ENCODE data around the gene DUS2. TPM values are rescaled to one million over a fixed set of nuclear protein-coding genes. Genes with fewer than 3 reads are reported as not detected.

The DUS2 gene
- total RNA-seq, 1 donor from 2014 or later: 16.4 TPM

DNA sequence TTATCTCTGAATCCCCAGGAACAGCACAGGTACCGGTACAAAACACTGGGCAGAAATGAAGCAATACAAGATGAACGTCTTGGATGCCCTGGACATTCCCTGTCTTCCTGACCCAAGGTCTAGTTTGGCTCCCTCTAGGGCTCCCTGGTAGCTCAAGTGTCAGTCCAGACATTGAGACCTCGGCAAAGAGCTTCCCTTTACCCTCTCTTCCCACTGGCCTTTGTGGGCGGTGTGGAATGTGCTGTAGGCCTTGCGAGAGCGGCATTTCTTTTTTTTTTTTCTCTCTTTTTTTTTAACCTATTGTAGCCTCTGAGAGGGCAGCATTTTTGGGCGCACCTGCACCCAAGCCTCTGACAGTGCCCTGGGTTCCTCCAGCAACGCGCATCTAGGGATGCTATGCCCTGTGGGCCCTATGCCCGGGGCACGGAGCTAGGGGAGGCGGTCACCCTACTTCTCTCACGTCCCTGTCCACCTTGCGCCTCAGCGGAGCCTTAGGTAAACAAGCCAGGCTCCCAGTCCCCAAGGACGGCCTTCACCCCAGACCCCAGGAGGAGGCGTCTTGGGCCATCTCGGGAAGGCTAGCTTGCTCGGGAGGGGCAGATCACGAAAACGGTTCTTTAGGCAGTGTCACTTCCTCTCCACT is 60.9 kb downstream of the DUS2 start:
- Mint-ChIP-seq H3K27me3 (ENCODE audit: unreplicated experiment) (peaks cover 7% of the 10 kb centered on the region), H3K27ac (ENCODE audit: unreplicated experiment) (peak overlapping the region; percentile 53), H3K9me3 (ENCODE audit: unreplicated experiment) (no peaks in the 10 kb centered on the region), H3K4me3 (ENCODE audit: unreplicated experiment) (peak overlapping the region; percentile 80), H3K4me1 (ENCODE audit: unreplicated experiment) (peaks cover 32% of the 10 kb centered on the region), H3K36me3 (ENCODE audit: low read depth, unreplicated experiment) (peaks cover 11% of the 10 kb centered on the region)
- TF ChIP-seq, protein P1, sequence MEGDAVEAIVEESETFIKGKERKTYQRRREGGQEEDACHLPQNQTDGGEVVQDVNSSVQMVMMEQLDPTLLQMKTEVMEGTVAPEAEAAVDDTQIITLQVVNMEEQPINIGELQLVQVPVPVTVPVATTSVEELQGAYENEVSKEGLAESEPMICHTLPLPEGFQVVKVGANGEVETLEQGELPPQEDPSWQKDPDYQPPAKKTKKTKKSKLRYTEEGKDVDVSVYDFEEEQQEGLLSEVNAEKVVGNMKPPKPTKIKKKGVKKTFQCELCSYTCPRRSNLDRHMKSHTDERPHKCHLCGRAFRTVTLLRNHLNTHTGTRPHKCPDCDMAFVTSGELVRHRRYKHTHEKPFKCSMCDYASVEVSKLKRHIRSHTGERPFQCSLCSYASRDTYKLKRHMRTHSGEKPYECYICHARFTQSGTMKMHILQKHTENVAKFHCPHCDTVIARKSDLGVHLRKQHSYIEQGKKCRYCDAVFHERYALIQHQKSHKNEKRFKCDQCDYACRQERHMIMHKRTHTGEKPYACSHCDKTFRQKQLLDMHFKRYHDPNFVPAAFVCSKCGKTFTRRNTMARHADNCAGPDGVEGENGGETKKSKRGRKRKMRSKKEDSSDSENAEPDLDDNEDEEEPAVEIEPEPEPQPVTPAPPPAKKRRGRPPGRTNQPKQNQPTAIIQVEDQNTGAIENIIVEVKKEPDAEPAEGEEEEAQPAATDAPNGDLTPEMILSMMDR (IDR thresholded peaks at IDR 0.05; ENCODE audit: unreplicated experiment): no peak
- DNase-seq (ENCODE audit: low spot score): peak; percentile 25

DNA sequence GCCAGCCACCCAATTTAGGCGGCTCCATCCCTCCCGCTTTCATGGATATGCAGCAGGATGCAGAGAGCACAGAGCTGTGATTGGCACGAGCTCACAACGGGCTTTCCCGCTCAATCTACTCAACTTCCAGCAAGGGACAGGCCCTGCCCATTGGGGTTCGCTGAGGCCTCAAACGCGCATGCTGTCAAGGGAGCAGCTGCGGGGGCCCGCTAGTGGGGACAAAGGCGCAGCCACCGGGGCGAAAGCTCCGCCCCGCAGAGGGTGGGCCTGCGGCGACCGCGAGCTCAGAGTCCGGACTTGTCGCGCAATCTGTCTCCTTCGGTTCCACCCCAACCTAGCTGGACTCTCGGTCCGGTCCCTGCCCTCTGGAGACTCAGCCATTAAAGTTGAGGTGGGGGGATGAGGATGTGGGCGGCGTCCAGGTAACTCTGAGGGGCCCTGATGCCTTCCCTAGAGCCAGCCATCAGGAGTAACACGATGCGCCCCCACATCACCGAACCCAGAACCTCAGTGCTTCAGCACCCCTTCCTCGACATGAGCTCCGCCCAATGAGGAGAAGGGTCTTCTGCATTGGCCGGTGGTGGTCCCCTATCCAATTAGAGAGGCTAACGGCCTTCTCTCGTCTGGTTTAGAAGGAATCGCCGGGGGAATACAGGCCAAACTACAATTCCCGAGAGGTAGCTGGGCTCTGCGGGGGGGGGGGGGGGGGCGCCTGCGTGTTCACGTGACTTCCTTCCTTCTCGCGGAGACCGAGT is 61.6 kb downstream of the DUS2 start:
- H3K9me3 Mint-ChIP-seq (ENCODE audit: unreplicated experiment): no peaks in the 10 kb centered on the region
- TF ChIP-seq, protein P1 (IDR thresholded peaks at IDR 0.05; ENCODE audit: unreplicated experiment): no peak

GRCh38 chr16:68085259-68086071 is 62.4 kb downstream of the DUS2 start, which contains the start of gene NFATC3:
TSS of gene NFATC3 (plus strand) at chr16:68085370. CDS start at chr16:68085682, 312 bp downstream.
- TF ChIP-seq, protein P1 (IDR thresholded peaks at IDR 0.05; ENCODE audit: unreplicated experiment): no peak
- Mint-ChIP-seq H3K27ac (ENCODE audit: unreplicated experiment) (peak within 1 kb of the TSS; percentile 90), H3K27me3 (ENCODE audit: unreplicated experiment) (peaks cover 7% of the 10 kb centered on the region), H3K36me3 (ENCODE audit: low read depth, unreplicated experiment) (peaks cover 11% of the 10 kb centered on the region), H3K4me3 (ENCODE audit: unreplicated experiment) (peak within 1 kb of the TSS; percentile 100), H3K9me3 (ENCODE audit: unreplicated experiment) (no peaks in the 10 kb centered on the region), H3K4me1 (ENCODE audit: unreplicated experiment) (peaks cover 24% of the 10 kb centered on the region)
- peak; percentile 98 for DNase-seq (ENCODE audit: low spot score)

More for the DNA sequence above, 61.6 kb downstream of the DUS2 start:
- Mint-ChIP-seq H3K27ac (ENCODE audit: unreplicated experiment) (peak overlapping the region; percentile 72), H3K36me3 (ENCODE audit: low read depth, unreplicated experiment) (peaks cover 11% of the 10 kb centered on the region), H3K27me3 (ENCODE audit: unreplicated experiment) (peaks cover 7% of the 10 kb centered on the region), H3K4me1 (ENCODE audit: unreplicated experiment) (peaks cover 27% of the 10 kb centered on the region), H3K4me3 (ENCODE audit: unreplicated experiment) (peak overlapping the region; percentile 83)
- peak; percentile 77 for DNase-seq (ENCODE audit: low spot score)

DNA sequence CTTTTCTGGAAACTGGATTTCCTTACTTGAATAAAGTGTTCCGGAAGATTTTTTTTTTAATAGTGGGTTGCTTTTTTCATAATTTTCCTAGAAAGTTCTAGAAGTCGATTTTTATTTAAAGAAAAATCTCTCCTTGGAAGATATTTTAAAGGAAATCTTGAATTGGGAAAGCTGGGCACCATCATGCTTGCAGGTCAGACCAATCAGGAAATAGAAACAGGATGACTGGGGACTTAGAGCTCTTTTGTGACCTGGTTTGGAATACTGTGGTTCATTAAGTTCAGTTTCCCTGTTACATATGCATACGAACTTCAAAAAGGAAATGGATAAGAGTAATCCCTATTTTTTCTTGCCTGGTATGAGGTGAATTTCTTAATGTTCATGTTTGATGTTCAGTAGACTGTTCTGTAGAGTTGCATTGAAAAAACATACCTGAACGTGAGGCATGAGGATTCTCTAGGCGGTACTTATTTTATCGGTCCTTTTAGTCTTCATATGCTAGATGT is 63.3 kb downstream of the DUS2 start:
- peaks cover 11% of the 10 kb centered on the region for H3K36me3 Mint-ChIP-seq (ENCODE audit: low read depth, unreplicated experiment)
- peaks cover 21% of the 10 kb centered on the region for H3K4me1 Mint-ChIP-seq (ENCODE audit: unreplicated experiment)
- peak overlapping the region; percentile 90 for H3K27ac Mint-ChIP-seq (ENCODE audit: unreplicated experiment)
- H3K27me3 Mint-ChIP-seq (ENCODE audit: unreplicated experiment): peaks cover 7% of the 10 kb centered on the region
- peak overlapping the region; percentile 100 for H3K4me3 Mint-ChIP-seq (ENCODE audit: unreplicated experiment)
- no peak for DNase-seq (ENCODE audit: low spot score)
- TF ChIP-seq, protein P1 (IDR thresholded peaks at IDR 0.05; ENCODE audit: unreplicated experiment): no peak
- no peaks in the 10 kb centered on the region for H3K9me3 Mint-ChIP-seq (ENCODE audit: unreplicated experiment)

Data from endothelial cell (in vitro differentiated cells).